Measurements from ENCODE around the gene PDZD2.

PDZD2 gene

DNA sequence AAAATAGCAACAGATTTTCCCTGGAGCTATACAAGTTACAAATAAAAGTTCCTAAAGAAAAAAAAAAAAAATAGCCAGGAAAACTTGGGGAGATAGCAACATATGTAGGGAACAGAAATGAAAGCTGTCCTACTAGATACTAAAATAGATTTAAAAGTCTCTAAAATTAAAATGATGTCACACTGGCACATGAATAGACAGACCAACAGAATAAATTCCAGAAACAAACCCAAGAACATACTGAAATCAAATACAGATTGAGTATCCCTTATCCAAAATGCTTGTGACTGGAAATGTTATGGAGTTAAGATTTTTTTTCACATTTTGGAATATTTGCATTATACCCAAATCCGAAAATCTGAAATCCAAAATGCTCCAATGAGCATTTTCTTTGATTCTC is 511.4 kb downstream of the PDZD2 start:
- H3K4me1 ChIP-seq (ENCODE audit: low read length), result no peaks in the 10 kb centered on the region
- H3K9me3 ChIP-seq (ENCODE audit: insufficient read depth, low read length), result no peaks in the 10 kb centered on the region
- H3K27ac ChIP-seq (ENCODE audit: low read length), result no peak overlapping the region
- TF ChIP-seq, protein P1, sequence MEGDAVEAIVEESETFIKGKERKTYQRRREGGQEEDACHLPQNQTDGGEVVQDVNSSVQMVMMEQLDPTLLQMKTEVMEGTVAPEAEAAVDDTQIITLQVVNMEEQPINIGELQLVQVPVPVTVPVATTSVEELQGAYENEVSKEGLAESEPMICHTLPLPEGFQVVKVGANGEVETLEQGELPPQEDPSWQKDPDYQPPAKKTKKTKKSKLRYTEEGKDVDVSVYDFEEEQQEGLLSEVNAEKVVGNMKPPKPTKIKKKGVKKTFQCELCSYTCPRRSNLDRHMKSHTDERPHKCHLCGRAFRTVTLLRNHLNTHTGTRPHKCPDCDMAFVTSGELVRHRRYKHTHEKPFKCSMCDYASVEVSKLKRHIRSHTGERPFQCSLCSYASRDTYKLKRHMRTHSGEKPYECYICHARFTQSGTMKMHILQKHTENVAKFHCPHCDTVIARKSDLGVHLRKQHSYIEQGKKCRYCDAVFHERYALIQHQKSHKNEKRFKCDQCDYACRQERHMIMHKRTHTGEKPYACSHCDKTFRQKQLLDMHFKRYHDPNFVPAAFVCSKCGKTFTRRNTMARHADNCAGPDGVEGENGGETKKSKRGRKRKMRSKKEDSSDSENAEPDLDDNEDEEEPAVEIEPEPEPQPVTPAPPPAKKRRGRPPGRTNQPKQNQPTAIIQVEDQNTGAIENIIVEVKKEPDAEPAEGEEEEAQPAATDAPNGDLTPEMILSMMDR (IDR thresholded peaks at IDR 0.05; ENCODE audit: low read depth, low read length), result no peak
- TF ChIP-seq EZH2phosphoT487 (IDR thresholded peaks at IDR 0.05; ENCODE audit: low read depth), result no peak
- H3K36me3 ChIP-seq (replicated peaks; ENCODE audit: low read depth, low read length), result peaks cover 11% of the 10 kb centered on the region
- H3K79me2 ChIP-seq (ENCODE audit: low read length), result peaks cover 100% of the 10 kb centered on the region
- H3K27me3 ChIP-seq (ENCODE audit: low read depth, low read length), result no peaks in the 10 kb centered on the region
- H4K20me1 ChIP-seq (ENCODE audit: insufficient read depth, low read length), result peaks cover 90% of the 10 kb centered on the region
- no peak overlapping the region for H3K4me3 ChIP-seq (ENCODE audit: low read length)
- no peak overlapping the region for H2AFZ ChIP-seq (ENCODE audit: low read depth, low read length)
- H3K9ac ChIP-seq (ENCODE audit: low read length), result no peak overlapping the region
- H3K4me2 ChIP-seq (ENCODE audit: low read length), result no peak overlapping the region

DNA sequence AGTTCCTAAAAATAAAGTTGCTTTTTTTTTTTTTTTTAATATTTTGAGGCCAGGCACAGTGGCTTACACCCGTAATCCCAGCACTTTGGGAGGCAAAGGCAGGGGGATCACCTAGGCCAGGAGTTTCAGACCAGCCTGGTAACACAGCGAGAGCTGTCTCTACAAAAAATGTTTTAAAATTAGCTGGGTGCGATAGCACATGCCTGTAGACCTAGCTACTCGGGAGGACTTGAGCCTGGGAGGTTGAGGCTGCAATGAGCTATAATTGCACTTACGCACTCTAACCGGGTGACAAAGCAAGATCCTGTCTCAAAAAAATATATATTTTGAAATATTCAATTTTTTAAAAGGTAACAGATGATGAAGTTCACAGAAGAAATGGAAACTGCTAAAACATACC is 512.3 kb downstream of the PDZD2 start:
- no peaks in the 10 kb centered on the region for H3K9me3 ChIP-seq (ENCODE audit: insufficient read depth, low read length)
- H3K27ac ChIP-seq (ENCODE audit: low read length), result no peak overlapping the region
- H3K36me3 ChIP-seq (replicated peaks; ENCODE audit: low read depth, low read length), result peaks cover 8% of the 10 kb centered on the region
- H3K4me1 ChIP-seq (ENCODE audit: low read length), result no peaks in the 10 kb centered on the region
- no peak for TF ChIP-seq EZH2phosphoT487 (IDR thresholded peaks at IDR 0.05; ENCODE audit: low read depth)
- TF ChIP-seq, protein P1 (IDR thresholded peaks at IDR 0.05; ENCODE audit: low read depth, low read length), result no peak
- H3K4me3 ChIP-seq (ENCODE audit: low read length), result no peak overlapping the region
- no peak overlapping the region for H2AFZ ChIP-seq (ENCODE audit: low read depth, low read length)
- H3K9ac ChIP-seq (ENCODE audit: low read length), result no peak overlapping the region
- H4K20me1 ChIP-seq (ENCODE audit: insufficient read depth, low read length), result peaks cover 90% of the 10 kb centered on the region
- no peaks in the 10 kb centered on the region for H3K27me3 ChIP-seq (ENCODE audit: low read depth, low read length)
- peaks cover 100% of the 10 kb centered on the region for H3K79me2 ChIP-seq (ENCODE audit: low read length)
- no peak overlapping the region for H3K4me2 ChIP-seq (ENCODE audit: low read length)

DNA sequence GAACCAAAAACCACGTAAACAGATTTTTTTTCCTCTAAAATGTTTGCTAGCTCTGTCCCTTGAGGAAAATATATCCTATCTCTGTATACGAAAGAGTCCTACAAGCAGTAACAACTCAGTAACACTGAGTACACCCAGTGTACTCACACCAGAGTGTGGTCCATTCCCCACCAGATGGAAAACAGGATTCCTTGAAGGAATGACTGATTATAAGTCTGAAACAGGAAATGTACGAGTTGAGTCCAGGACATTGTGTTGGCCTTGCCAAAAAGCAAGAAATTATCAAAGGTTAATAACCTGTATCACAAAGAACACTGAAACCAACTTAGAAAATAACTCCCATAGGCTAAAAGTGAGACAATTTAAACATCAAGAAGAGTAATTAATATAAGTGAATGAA is 514.8 kb downstream of the PDZD2 start:
- Histone ChIP-seq H2AFZ (ENCODE audit: low read depth, low read length) (no peak overlapping the region), H3K9me3 (ENCODE audit: insufficient read depth, low read length) (no peaks in the 10 kb centered on the region), H3K36me3 (replicated peaks; ENCODE audit: low read depth, low read length) (peaks cover 9% of the 10 kb centered on the region), H4K20me1 (ENCODE audit: insufficient read depth, low read length) (peaks cover 87% of the 10 kb centered on the region), H3K4me1 (ENCODE audit: low read length) (no peaks in the 10 kb centered on the region), H3K4me2 (ENCODE audit: low read length) (no peak overlapping the region), H3K27ac (ENCODE audit: low read length) (no peak overlapping the region), H3K79me2 (ENCODE audit: low read length) (peaks cover 99% of the 10 kb centered on the region), H3K9ac (ENCODE audit: low read length) (no peak overlapping the region), H3K27me3 (ENCODE audit: low read depth, low read length) (no peaks in the 10 kb centered on the region), H3K4me3 (ENCODE audit: low read length) (no peak overlapping the region)
- TF ChIP-seq, protein P1 (IDR thresholded peaks at IDR 0.05; ENCODE audit: low read depth, low read length), result no peak
- TF ChIP-seq EZH2phosphoT487 (IDR thresholded peaks at IDR 0.05; ENCODE audit: low read depth), result no peak

DNA sequence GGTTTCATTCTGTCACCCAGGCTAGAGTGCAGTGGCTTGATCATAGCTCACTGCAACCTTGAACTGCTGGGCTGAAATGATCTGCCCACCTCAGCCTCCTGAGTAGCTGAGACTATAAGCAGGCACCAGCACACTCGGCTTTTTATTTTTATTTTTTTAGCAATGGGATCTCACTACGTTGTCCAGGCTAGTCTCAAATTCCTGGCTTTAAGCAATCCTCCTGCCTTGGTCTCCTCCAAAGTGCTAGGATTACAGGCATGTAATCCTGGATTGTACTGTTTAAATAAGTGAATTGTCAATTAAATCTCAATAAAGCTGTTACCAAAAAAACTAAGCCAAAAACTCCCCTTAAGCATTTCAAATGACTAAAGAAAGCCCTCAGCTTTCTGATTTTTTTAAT is 516.3 kb downstream of the PDZD2 start:
- TF ChIP-seq, protein P1 (IDR thresholded peaks at IDR 0.05; ENCODE audit: low read depth, low read length), result no peak
- TF ChIP-seq EZH2phosphoT487 (IDR thresholded peaks at IDR 0.05; ENCODE audit: low read depth), result no peak
- no peaks in the 10 kb centered on the region for H3K9me3 ChIP-seq (ENCODE audit: insufficient read depth, low read length)
- H3K27ac ChIP-seq (ENCODE audit: low read length), result no peak overlapping the region
- H3K4me3 ChIP-seq (ENCODE audit: low read length), result no peak overlapping the region
- no peak overlapping the region for H2AFZ ChIP-seq (ENCODE audit: low read depth, low read length)
- H3K36me3 ChIP-seq (replicated peaks; ENCODE audit: low read depth, low read length), result peaks cover 19% of the 10 kb centered on the region
- no peaks in the 10 kb centered on the region for H3K27me3 ChIP-seq (ENCODE audit: low read depth, low read length)
- H3K79me2 ChIP-seq (ENCODE audit: low read length), result peaks cover 99% of the 10 kb centered on the region
- H3K4me2 ChIP-seq (ENCODE audit: low read length), result no peak overlapping the region
- H4K20me1 ChIP-seq (ENCODE audit: insufficient read depth, low read length), result peaks cover 87% of the 10 kb centered on the region
- H3K4me1 ChIP-seq (ENCODE audit: low read length), result no peaks in the 10 kb centered on the region
- no peak overlapping the region for H3K9ac ChIP-seq (ENCODE audit: low read length)

Data from OCI-LY3 (cell line).